ENCODE data around the gene CDH23.

CDH23 gene

GRCh38 chr10:71392791-71393781 is 3.6 kb upstream of the CDH23 start:
- no peak for DNase-seq (ENCODE audit: low spot score)

DNA sequence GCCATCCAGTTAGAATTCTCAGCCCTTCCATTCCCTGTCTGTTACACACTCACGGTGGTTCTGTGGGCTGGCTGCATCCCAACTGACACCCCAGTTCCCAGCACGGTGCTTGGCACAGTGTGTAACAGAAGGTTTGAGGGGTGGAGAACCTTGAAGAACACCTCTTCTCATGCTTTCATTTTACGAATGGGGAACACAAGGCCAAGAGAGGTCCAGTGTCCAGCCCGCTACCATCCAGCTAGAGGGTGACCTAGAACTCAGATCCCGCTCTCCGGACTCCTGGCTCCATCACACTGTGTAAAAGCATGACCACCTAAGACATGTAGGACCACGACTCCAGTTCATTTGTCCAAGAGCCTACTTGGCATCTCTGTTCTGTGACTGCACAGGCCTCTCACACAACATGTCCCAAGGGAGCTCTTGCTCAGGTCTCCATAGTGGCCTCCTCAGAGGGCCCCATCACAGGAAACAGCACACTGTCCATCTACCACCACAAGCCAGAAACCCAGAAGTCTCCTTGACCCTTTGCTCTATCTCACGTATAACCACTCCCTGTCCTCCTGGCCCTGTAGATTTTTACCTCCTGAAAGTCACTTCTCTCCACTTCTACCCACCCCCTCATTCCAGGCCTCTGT is 2.8 kb upstream of the CDH23 start:
- no peak for DNase-seq (ENCODE audit: low spot score)

DNA sequence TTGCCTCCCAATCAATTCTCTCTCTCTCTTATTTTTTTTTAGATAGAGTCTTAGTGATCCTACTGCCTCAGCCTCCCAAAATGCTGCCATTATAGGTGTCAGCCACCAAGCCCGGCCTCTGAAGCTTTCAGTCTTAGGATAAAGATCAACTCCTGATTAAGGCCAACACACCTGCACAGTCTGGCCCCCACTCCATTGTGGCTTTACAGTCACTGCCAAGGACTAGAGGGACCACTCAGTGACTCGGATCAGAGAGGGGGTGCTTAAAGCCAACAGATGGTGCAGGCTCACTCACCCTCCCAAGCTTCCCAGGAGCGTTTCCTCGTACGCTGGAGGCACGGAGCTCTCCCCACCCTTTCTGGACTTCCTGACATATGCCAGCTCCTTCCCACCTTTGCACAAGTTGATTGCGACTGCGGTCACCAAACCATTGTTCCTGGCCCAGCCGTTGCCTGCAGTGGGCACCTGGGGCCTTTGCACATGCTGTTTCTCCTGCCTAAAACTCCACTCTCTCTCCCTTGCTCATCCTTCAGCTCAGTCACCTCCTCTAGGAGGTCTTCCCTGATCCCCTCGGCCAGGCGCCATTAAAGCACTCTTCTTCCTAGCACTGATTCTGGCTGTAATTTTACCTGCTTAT is 1.7 kb upstream of the CDH23 start:
- DNase-seq (ENCODE audit: low spot score): no peak

- DNase-seq (ENCODE audit: low spot score): no peak
Observed at GRCh38 chr10:71395621-71396020, 1.1 kb upstream of the CDH23 start.

DNA sequence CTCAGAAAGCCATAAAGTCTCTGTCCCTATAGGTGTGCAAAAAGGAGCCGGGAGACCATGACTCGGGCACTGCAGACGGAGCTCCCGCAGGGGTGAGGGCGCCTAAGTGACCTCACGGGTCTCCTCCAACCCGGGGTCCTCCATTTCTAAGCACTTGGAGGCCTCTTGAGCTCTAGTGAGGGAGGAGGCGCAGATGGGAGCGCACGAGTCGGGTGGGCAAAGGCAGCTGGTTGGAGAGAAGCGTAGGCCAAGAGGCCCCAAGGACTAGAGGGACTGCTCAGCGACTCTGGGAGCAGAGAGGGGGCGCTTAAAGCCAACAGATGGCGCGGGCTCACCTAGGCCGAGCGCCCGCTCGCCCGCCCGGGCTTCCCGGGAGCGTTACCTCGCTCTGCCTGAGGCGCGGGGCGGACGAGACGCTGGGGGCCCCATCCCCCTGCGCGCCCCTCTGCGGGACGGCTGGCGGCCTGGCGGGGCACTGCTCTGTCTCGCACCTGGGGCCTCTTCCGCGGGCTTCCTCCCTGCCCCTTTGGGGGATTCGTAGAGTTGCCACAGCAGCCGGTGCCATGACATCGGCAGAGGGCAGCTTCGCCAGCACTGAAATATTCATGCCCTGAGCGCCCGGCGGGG is 523 bp upstream of the CDH23 start:
- DNase-seq (ENCODE audit: low spot score): no peak

GRCh38 chr10:71397296-71398212 is 834 bp downstream of the CDH23 start:
- DNase-seq (ENCODE audit: low spot score): no peak

DNA sequence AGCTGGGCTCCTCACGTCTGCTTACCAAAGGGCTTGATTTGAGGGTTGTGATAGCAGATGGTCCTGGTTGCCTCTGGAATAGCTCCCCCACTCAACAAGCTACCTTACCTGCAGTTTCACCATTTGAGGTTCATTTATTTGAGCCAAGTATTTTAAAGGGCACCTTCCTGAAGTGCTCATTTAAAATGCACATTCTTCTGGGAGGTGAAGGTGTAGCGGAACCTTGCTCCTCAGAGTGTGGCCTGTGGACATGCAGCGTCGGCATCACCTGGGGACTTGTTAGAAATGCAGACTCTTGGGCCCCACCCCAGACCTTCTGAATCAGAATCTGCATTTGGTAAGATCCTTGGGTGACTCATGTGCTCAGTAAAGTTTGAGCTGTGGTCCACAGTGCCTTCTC is 2.3 kb downstream of the CDH23 start:
- DNase-seq (ENCODE audit: low spot score): no peak

DNA sequence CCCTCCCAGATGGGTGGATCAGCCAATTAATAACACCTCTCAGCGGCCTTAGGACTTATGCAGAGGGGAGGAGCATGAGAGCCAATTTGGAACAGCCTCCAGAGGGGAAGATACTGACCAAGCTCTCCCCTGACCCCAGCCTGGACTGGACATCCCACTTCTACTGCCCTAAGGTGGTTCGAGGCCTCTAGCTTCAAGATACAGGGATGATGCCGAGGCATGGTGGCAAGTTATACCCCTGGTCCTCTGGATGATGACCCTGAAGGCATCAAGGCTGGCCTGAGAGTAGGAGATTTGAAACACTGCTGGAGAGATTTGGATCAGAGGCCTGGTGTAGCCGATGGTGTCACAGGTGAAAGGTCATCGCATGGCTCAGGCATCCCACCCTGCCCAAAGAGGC is 3.2 kb downstream of the CDH23 start:
- no peak for DNase-seq (ENCODE audit: low spot score)

DNA sequence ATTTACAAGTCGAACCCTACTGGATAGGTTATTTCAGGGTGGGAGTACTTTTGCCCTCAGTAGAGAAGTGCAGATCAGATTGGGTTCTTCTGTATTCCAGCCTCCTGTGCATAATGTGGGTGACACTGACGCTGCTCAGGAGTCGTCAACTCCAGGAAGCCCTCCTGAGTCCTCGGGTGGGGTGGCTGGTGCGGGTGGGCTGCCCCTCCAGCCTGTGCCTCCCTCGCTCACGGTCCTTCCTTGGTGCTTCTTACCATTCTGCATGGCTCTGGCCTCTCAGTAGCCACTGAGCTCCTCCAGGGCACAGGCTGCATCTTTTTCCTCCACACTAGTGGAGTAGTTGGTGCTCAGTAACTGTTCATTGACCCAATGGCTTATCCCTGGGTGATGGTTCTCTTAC is 4.3 kb downstream of the CDH23 start:
- no peak for DNase-seq (ENCODE audit: low spot score)

DNA sequence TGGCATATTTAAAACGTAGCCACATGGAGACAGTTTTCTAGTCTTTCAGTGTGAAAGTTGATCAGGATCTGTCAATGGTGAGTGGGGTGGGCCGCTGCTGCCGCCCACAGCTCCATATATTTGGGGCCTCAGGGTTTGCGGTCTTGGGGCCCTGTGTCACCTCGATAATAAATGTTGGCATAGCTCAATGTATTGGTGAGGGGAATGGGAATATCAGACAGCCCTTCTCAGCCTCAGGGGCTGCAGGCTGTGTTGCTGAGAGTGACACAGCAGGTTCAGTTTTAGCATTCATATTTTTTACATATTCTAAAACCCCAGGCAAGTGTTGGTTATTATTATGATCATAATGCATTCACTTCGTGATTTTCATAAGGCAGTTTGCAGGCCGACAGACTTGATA is 5.3 kb downstream of the CDH23 start:
- no peak for DNase-seq (ENCODE audit: low spot score)

DNA sequence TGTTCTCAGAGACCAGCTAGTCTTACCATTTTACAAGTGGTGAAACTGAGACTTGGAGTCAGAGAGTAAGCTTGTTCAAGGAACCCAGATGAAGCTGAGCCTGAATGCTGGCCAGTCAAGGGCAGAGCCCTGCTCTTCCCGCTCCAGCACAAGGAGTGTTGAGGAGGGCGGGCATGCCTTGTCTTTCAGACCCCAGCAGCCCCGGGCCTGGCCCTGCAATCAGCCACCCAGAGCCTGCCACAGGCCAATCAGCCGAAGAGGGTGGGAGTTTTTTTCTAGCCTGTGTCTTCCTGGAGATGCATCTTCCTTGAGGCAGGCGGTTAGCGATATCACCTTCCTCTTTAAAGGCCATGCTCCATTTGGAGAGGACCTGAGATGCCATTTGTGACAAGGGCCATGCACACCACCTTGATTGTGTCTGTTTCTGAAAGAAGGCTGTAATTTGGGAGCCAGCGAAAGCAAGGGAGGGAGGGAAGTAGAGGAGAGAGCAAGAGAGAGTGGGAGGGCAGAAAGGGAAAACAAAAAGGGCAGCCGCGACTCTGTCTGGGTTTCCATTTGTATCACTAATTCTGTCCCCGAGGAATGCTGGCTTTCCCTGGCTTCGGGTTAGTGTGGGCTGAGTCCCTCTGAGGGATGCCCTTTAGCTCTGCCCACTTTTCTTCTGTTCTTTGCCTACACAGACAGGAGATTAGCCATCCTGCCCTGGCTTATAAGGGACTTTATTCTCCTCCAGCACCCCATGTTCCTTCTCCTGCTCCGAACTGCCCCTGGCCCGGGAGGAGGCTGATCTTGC is 8.0 kb downstream of the CDH23 start:
- DNase-seq (ENCODE audit: low spot score): no peak

DNA sequence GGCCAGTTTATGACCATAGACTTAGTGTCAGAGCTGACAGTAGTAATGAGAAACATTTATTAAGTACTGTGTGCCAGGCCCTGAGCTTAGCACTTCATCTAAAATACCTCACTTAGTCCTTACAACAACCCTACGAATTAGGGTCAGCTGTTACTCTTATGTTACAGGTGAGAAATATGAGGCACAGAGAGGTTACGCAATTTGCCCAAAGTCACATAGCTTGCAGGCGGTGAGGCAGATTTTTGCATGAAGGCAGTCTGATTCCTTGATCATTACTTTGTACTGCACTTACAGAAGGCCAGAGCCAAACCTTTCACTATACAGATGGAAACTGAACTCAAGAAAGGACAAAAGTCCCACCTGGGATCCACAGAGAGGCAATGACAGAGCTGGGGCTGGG is 10.2 kb downstream of the CDH23 start:
- DNase-seq (ENCODE audit: low spot score): no peak

DNA sequence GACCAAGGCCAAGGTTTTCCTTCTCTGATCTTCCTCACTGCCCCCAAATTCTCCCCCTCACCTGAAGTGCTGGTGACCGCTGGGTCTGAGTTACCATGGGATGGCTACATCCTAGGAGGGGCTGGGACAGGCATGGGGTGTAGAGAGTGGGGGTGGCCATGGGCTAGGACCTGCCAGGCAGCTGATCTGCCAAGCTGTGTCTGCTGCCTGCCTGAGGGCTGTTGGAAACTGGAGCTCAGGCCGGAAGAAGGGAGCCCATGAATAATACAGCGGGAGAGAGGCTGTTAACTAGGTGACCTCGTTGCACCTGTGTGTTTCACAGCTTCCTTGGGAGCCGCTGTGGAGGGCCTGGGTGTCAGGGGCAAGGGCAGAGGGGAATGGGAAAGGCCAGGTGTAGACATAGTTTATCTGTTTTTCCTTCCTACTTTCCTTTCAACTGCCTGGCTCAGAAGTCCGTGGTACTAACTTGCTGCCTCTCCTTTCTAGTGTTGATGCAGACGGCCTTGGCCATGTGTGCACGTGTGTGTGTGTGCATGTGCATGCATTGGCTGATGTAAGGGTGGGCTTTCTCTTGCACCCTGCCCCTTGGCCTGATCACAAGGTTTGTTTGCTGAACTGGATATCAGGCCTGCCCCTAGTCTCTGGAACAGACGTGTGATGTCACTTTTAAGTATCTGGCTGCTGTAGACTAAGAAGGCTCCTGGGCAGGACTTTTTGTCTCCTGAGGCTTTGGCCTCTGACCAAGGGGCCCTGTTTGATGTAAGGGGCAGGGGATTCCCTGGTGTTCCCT is 11.9 kb downstream of the CDH23 start:
- DNase-seq (ENCODE audit: low spot score): no peak

DNA sequence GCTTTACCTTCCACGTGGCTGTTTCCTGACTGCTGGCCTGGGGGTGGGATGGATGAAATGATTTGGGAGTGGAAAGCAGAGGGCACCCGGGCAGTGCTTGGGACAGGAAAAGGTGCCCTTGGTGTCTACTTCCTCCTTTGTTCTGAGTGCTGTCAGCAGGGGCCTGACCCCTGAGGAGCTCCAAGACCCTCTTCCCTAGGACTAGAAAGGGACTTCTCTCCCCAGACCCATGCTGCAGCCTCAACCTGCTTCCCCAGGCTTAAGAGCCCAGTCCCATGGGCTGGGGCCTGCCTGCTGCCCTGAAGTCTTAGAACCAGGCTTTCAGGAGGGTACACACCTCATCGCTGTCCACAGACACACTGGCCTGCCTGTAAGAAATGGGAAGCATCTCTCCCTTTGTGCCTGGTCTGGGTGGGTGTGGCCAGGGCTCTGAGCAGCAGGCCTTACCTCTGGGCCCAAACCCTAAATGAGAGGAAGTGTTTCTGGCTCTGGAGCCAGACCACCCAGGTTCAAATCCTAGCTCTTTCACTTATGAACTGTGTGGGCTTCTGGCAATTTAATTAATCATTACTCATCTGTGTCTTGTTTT is 12.9 kb downstream of the CDH23 start:
- DNase-seq (ENCODE audit: low spot score): no peak

- DNase-seq (ENCODE audit: low spot score): no peak
Observed at GRCh38 chr10:71413581-71413980, 16.9 kb downstream of the CDH23 start.

GRCh38 chr10:71414359-71414758 is 17.6 kb downstream of the CDH23 start:
- DNase-seq (ENCODE audit: low spot score): no peak

- DNase-seq (ENCODE audit: low spot score): no peak
Observed at GRCh38 chr10:71419002-71419540, 22.4 kb downstream of the CDH23 start.

- DNase-seq (ENCODE audit: low spot score): no peak
Observed at GRCh38 chr10:71419750-71420149, 23.0 kb downstream of the CDH23 start.

DNA sequence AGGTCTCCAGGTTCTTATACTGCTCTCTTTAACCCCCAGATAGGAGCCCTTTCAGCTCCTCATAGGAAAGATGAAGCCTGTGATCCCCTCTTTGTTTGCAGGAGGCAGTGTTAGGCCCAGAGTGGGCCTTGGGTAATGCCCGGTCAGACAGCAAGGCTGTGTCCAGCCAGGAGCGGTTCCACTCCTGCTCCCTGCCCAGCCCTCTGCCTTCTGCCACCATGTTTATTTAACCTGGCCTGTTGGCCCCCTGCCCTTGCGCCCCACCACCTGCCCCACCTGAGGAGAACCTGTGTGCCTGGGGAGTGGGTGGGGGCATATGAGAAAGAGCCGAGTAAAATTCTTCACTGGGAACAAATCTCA is 24.3 kb downstream of the CDH23 start:
- DNase-seq (ENCODE audit: low spot score): no peak

All from LoVo (cell line).